Measurements from ENCODE around the gene WBP1. TPM values are rescaled to one million over a fixed set of nuclear protein-coding genes. Genes with fewer than 3 reads are reported as not detected.

The WBP1 gene
- total RNA-seq, 1 experiment from 2014 or later: 64.4 TPM

DNA sequence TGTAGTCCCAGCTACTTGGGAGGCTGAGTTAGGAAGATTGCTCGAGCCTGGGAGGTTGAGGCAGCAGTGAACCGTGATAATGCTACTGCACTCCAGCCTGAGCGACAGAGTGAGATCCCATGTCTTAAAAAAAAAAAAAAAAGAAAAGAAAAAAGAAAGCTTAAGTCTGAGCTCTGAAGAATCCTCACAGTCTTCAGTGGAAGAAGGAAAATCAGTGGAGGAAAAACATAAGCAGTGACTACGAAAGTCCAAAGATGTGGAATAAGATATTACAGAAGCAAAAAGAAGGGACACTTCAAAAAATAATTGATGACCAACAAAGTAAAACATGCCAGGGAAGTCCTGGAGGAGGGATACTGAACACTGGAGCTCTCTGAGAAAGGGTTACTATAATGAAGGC, 52.0 kb downstream of the WBP1 start:
- ChIA-PET CTCF (no interaction called here), POLR2A (ENCODE audit: unreplicated experiment) (no interaction called here)
- TF ChIP-seq EZH2phosphoT487 (IDR thresholded peaks at IDR 0.05; ENCODE audit: borderline replicate concordance, low read length) (no peak), EZH2 (IDR thresholded peaks at IDR 0.05; ENCODE audit: low read length, unreplicated experiment) (no peak)
- TF ChIP-seq, protein P1, sequence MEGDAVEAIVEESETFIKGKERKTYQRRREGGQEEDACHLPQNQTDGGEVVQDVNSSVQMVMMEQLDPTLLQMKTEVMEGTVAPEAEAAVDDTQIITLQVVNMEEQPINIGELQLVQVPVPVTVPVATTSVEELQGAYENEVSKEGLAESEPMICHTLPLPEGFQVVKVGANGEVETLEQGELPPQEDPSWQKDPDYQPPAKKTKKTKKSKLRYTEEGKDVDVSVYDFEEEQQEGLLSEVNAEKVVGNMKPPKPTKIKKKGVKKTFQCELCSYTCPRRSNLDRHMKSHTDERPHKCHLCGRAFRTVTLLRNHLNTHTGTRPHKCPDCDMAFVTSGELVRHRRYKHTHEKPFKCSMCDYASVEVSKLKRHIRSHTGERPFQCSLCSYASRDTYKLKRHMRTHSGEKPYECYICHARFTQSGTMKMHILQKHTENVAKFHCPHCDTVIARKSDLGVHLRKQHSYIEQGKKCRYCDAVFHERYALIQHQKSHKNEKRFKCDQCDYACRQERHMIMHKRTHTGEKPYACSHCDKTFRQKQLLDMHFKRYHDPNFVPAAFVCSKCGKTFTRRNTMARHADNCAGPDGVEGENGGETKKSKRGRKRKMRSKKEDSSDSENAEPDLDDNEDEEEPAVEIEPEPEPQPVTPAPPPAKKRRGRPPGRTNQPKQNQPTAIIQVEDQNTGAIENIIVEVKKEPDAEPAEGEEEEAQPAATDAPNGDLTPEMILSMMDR (conservative IDR thresholded peaks at IDR 0.05; ENCODE audit: low read depth, low read length): no peak
- Histone ChIP-seq H3K9me2 (replicated peaks; ENCODE audit: low read length) (no peaks in the 10 kb centered on the region), H4K20me1 (ENCODE audit: low read length) (no peaks in the 10 kb centered on the region), H3K4me2 (ENCODE audit: low read length) (no peak overlapping the region), H3K4me1 (ENCODE audit: insufficient read depth, low read length) (peaks cover 20% of the 10 kb centered on the region), H2AFZ (ENCODE audit: low read length) (no peak overlapping the region), H3F3A (ENCODE audit: low read length, unreplicated experiment) (no peaks in the 10 kb centered on the region), H3K36me3 (ENCODE audit: low read depth, low read length) (peaks cover 2% of the 10 kb centered on the region; the same call in 1 of the 2 replicates), H3K4me3 (ENCODE audit: low read length) (no peak overlapping the region), H3K9me3 (ENCODE audit: low read length) (no peaks in the 10 kb centered on the region), H3K79me2 (ENCODE audit: low read length) (peaks cover 20% of the 10 kb centered on the region), H3K27ac (ENCODE audit: low read length) (no peak overlapping the region), H3K27me3 (ENCODE audit: low read length) (no peaks in the 10 kb centered on the region), H3K9ac (ENCODE audit: low read length) (no peak overlapping the region)
- intact Hi-C loops (cut with micrococcal nuclease): no loop called here
- ATAC-seq (no peak), DNase-seq (no peak)
- no TSS peak for BruUV-seq (replicated peaks)

Other genes with a start within 250 kb of the WBP1 start
- 0.40 and 2.4 TPM in 2 replicates for gene SLC4A5, start 115.0 kb upstream of the WBP1 start, total RNA-seq (2014; rRNA removed)
- gene DCTN1, start 78.1 kb upstream of the WBP1 start, total RNA-seq (2014; rRNA removed): 67.8 and 91.0 TPM in 2 replicates
- 1.6 and 2.4 TPM in 2 replicates for gene C2orf81, start 36.8 kb upstream of the WBP1 start, total RNA-seq (2014; rRNA removed)
- gene WDR54, start 36.7 kb upstream of the WBP1 start, total RNA-seq (2014; rRNA removed): 38.8 and 41.0 TPM in 2 replicates
- gene RTKN, start 16.5 kb upstream of the WBP1 start, total RNA-seq (2014; rRNA removed): 90.5 and 138 TPM in 2 replicates
- 26.2 and 34.6 TPM in 2 replicates for gene INO80B, start 3.4 kb upstream of the WBP1 start, total RNA-seq (2014; rRNA removed)
- gene MOGS, start 6.9 kb downstream of the WBP1 start, total RNA-seq (2014; rRNA removed): 60.6 and 70.1 TPM in 2 replicates
- 86.9 and 102 TPM in 2 replicates for gene MRPL53, start 14.2 kb downstream of the WBP1 start, total RNA-seq (2014; rRNA removed)
- gene CCDC142, start 24.6 kb downstream of the WBP1 start, total RNA-seq (2014; rRNA removed): 14.7 and 21.1 TPM in 2 replicates
- gene TTC31, start 24.6 kb downstream of the WBP1 start, total RNA-seq (2014; rRNA removed): 21.1 and 21.4 TPM in 2 replicates
- not detected in 2 replicates for gene LBX2, start 41.2 kb downstream of the WBP1 start, total RNA-seq (2014; rRNA removed)
- 31.2 and 35.7 TPM in 2 replicates for gene PCGF1, start 49.3 kb downstream of the WBP1 start, total RNA-seq (2014; rRNA removed)
- 3.1 and 3.4 TPM in 2 replicates for gene TLX2, start 56.0 kb downstream of the WBP1 start, total RNA-seq (2014; rRNA removed)
- gene DQX1, start 67.8 kb downstream of the WBP1 start, total RNA-seq (2014; rRNA removed): 0.07 and 0.63 TPM in 2 replicates
- 218 and 233 TPM in 2 replicates for gene AUP1, start 71.3 kb downstream of the WBP1 start, total RNA-seq (2014; rRNA removed)
- gene HTRA2, start 71.5 kb downstream of the WBP1 start, total RNA-seq (2014; rRNA removed): 71.8 and 77.5 TPM in 2 replicates
- gene LOXL3, start 95.5 kb downstream of the WBP1 start, total RNA-seq (2014; rRNA removed): 5.8 and 12.4 TPM in 2 replicates
- 4.7 and 6.0 TPM in 2 replicates for gene DOK1, start 96.3 kb downstream of the WBP1 start, total RNA-seq (2014; rRNA removed)
- not detected in 2 replicates for gene M1AP, start 189.9 kb downstream of the WBP1 start, total RNA-seq (2014; rRNA removed)
- gene SEMA4F, start 195.8 kb downstream of the WBP1 start, total RNA-seq (2014; rRNA removed): 7.6 and 13.9 TPM in 2 replicates

Measured in PC-3 (cell line).